ENCODE measurements around the gene SOX13.

DNA sequence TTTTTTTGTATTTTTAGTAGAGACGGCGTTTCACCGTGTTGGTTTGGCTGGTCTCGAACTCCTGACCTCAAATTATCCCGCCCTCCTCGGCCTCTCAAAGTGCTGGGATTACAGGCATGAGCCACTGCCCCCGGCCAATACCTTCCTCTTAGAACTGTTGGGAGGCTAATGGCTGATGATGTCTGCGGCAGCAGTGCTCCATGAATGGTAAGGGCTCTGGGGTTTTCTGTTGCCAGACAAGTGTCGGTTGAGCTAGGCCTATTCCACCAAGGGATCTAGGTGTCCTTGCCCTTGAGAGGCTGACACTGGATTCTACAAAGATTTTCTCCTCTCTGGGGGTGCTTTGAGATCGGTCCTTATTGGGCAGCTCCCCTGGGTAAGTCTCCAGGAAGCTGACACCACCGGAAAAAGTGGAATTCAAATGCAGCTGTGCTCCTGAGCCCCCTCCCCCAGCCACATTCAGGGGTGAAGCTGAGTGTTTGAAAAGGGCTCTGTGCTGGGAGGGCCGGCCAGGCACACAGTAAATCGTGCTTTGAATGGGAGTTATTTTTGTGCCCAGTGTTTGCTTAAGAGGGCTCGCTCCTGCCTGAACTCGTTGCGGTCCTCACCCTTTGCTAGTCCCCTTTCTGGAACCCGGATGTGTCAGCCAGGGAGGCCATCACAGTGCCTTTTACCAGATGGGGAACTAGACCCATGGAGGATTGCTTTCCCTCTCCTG is 5.2 kb downstream of the SOX13 start:
- TF ChIP-seq, protein P1, sequence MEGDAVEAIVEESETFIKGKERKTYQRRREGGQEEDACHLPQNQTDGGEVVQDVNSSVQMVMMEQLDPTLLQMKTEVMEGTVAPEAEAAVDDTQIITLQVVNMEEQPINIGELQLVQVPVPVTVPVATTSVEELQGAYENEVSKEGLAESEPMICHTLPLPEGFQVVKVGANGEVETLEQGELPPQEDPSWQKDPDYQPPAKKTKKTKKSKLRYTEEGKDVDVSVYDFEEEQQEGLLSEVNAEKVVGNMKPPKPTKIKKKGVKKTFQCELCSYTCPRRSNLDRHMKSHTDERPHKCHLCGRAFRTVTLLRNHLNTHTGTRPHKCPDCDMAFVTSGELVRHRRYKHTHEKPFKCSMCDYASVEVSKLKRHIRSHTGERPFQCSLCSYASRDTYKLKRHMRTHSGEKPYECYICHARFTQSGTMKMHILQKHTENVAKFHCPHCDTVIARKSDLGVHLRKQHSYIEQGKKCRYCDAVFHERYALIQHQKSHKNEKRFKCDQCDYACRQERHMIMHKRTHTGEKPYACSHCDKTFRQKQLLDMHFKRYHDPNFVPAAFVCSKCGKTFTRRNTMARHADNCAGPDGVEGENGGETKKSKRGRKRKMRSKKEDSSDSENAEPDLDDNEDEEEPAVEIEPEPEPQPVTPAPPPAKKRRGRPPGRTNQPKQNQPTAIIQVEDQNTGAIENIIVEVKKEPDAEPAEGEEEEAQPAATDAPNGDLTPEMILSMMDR (IDR thresholded peaks at IDR 0.05) = no peak
- peak; percentile 78 for TF ChIP-seq POLR2AphosphoS5 (IDR thresholded peaks at IDR 0.05)
